Measurements from ENCODE around the gene STRN3.
"Not testable (repeated sequence)": the region's sequence is repeated elsewhere in the genome, so short reads cannot be mapped to it uniquely, and the experiment has no call there.

The STRN3 gene, protein sequence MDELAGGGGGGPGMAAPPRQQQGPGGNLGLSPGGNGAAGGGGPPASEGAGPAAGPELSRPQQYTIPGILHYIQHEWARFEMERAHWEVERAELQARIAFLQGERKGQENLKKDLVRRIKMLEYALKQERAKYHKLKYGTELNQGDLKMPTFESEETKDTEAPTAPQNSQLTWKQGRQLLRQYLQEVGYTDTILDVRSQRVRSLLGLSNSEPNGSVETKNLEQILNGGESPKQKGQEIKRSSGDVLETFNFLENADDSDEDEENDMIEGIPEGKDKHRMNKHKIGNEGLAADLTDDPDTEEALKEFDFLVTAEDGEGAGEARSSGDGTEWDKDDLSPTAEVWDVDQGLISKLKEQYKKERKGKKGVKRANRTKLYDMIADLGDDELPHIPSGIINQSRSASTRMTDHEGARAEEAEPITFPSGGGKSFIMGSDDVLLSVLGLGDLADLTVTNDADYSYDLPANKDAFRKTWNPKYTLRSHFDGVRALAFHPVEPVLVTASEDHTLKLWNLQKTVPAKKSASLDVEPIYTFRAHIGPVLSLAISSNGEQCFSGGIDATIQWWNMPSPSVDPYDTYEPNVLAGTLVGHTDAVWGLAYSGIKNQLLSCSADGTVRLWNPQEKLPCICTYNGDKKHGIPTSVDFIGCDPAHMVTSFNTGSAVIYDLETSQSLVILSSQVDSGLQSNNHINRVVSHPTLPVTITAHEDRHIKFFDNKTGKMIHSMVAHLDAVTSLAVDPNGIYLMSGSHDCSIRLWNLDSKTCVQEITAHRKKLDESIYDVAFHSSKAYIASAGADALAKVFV

DNA sequence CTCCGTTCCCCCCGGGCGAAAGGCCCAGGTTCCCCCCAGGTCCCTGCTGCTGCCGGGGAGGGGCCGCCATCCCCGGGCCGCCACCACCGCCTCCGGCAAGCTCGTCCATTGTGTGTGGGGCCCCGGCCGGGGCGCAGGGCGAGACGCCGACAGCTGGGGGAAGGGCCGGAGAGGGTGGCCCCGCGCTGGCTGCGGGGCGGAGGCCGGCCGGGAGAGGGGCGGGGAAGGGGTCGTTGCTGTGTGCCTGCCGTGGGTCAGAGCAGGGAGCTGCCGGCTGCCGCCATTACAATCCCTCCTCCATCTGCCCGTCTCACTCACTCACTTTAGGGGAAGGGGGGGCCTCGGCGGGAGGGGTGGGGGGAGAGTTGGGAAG, at the start of gene STRN3:
Gene STRN3, minus strand, starts transcription at position 303 of the 373 bp plus-strand sequence. Its CDS starts 194 bp downstream, at position 109.
- no peak for DNase-seq

DNA sequence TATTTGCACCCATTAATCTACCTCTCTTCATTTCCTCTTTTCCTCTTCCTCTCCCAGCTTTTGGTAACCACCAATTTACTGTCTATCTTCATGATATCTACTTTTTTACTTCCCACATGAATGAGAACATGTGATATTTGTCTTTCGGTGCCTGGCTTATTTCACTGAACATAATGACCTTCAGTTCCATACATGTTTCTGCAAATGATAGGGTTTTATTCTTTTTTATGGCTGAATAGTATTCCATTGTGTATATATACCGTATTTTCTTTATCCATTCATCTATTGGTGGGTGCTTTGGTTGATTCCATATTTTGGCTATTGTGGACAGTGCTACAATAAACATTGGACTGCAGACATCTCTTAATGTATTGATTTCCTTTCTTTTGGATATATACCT, 49.0 kb upstream of the STRN3 start:
- DNase-seq, result no peak

DNA sequence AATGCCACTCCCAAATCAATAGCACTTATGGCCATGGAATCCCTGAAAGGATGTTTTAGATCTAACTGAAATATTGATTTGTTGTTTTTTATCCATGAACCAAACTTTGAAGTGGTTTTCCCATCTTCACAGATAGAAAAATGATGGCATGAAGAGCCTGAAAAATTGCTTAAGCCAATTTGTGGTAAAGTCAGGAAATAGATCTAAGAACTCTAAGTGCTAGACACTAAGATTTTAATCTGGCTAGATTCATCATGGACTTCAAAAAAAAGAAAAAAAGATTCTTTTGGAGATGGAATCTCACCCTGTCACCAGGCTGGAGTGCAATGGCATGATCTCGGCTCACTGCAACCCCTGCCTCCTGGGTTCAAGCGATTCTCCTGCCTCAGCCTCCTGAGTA, 45.0 kb upstream of the STRN3 start:
- DNase-seq, result no peak

DNA sequence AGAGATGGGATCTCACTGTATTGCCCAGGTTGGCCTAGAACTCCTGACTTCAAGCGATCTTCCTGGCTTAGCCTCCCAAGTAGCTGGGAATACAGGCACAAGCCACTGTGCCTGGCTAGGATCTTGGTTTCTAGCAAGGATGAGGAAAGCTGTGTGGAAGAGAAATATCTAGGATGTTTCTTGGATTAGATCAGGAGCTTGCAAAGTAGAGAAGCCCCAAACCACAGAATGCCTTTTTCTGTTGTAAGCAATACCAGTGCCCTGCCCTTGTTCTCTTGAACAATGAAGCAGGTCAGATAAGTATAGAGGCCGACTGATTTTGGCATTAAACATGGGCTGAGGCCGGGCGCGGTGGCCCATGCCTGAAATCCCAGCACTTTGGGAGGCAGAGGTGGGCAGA, 44.3 kb upstream of the STRN3 start:
- DNase-seq, result no peak

DNA sequence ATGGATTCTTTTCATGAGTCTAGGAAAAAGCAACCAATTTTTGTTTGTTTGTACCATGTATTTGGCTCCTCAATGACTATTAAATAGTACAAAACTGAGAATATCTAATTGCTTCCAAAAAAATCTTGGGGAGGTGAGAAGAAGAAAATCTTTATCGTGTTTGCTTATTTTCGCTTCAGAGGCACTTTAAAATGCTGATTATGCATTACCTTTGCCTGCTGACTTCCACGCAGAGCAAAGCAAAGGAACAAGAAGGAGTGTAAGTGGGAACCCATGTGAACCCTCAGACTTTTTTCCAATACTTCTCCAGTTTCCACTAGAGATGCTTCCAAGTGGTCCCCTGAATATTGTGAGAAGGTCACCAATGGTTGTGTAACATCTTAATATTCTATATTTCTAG, 43.2 kb upstream of the STRN3 start:
- DNase-seq, result no peak

DNA sequence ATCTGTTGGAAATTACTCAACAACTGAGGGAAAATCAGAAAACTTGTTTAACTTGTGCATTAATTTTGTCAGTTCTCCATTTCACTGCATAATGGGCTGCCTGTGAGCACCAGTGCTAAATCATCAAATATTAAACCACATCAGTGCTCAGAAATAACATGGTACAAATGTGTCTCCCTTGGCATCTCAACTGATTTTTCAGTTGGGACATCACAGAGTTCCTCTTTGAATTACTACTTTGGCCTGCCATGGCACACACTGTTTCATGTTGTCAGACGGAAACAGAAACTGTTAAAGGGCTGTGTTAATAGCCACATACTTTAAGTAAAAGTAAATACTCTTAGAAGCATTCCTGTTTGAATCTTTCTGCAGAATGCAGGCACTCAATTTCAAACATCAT, 42.1 kb upstream of the STRN3 start:
- DNase-seq, result no peak

DNA sequence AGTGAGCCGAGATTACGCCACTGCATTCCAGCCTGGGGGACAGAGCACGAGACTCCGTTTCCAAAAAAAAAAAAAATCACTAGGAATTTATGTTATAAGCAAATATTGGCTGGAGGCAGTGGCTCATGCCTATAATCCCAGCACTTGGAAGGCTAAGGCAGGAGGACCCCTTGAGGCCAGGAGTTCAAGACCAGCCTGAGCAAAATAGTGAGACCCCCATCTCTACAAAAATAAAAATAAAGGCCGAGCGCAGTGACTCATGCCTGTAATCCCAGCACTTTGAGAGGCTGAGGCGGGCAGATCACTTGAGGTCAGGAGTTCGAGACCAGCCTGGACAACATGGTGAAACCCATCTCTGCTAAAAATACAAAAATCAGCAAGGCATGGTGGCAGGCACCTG, 36.7 kb upstream of the STRN3 start:
- DNase-seq, result not testable (repeated sequence)

DNA sequence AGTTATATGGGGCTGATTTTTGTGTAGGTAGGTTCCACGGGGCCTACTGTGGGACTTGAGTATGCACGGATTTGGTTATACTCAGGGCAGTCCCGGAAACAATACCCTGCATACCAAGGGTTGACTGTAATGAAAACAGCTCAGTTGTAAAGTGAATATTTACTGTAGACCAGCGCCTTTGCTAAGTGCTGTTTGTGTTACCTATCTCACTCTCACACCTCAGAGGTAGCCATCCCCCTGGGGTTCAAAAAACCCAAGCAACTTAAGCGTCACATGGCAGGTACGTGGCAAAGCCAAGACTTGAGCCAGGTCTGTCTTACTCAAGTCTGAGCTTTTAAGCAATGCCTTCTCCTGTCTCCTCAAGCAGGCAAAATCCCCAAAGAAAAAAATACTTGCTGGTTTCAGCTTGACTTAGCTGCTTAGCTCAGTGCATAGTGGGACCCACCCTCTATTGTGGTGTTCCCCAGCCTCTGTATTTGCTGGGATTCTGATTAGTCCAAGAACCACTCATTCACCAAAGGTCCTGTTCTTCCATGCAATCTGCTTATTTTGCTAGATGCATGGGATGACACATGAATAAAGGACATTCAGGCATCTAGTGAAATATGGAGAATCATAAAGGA, 34.2 kb upstream of the STRN3 start:
- no peak for DNase-seq

DNA sequence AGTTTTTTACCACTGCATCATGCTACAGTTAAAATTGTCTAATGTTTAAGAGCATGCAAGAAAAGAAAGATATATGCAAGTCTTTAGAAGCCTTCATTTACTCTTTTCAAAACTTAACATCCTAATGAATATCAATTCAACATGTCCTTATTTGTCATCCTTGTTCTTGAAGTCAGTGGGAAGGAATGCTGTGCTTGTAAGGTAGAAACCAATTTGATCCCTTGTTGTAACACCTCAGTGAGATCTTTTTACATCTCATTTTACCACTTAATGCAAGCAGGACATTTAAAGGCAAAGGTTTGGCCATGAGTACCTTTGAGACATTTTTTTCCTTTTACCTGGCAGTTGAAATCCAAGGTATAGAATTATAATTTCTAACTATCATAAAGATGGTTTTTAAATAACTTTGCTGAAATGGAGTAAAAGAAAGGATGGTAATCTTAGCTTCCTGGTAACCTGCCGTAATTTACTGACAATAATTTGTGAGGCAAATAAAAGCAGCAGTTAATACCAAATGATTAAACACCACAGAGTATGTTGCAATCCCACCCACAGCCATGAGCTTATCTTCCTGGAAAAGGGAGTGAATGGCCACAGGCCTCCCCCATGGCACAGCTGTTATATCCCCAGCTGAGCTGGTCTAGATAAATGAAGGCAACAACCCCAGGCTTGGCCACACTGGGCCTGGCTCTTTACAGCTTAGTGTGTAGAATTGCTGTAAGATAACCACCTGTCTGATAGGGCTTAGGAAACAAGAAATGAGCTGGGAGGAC, 33.2 kb upstream of the STRN3 start:
- DNase-seq, result no peak

DNA sequence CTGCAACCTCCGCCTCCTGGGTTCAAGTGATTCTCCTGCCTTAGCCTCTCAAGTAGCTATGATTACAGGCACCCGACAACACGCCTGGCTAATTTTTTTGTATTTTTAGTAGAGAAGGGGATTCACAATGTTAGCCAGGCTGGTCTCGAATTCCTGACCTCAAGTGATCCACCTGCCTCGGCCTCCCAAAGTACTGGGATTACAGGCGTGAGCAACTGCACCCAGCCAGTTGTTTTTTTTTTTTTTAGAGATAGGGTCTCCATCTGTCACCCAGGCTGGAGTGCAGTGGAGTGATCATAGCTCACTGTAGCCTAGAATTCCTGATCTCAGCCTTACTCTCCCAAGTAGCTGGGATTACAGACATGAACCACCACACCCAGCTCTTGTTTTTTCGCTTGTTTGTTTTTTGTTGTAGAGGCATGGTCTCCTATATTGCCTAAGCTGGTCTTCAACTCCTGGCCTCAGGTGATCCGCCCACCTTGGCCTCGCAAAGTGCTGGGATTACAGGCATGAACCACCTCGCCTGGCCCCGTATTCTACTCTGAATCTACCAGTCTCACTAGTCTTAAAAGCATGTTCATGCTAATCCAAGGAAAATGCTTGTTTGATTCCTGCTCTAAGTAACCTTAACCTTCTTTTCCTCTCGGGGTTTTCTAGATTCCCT, 31.7 kb upstream of the STRN3 start:
- DNase-seq, result no peak

DNA sequence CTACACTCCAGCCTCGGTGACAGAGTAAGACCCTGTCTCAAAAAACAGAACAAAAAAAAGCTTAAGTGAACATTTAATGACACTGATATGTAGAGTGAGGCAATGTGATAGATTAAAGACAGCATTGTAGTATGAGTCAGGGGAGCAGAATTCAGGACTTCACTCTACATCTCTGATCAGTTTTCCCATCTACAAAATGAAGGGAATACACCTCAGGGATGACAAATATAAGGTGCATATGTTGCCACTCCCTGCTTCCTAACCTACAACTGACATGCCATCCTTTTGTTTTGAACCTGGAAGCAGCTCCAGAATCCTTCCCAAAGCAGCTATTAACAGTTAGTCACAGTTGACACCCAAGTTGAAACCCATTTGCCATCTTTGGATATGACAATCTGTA, 30.9 kb upstream of the STRN3 start:
- no peak for DNase-seq

DNA sequence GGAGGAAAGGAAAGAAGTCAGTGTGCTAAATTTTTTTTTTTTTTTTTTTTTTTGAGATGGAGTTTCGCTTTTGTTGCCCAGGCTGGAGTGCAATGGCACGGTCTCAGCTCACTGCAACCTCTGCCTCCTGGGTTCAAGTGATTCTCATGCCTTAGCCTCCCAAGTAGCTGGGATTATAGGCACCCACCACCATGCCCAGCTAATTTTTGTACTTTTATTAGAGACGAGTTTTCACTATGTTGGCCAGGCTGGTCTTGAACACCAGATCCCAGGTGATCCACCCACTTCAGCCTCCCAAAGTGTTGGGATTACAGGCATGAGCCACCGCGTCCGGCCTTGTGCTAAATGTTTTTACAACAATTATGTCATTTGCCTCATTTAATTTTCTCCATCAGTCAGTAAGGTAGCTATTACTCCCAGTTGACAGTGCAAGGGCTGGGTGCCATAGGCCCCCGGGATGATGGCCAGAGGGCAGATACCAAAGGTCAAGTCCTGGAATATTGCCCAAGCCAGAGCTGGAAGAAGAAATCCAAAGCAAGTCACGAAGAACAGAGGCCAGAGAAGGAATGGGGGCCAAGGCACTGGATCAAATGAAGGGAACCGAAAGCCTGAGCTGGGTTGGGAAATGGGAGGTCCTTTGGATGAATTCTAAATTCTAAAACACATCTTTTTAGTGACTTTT, 26.9 kb upstream of the STRN3 start:
- DNase-seq, result not testable (repeated sequence)

DNA sequence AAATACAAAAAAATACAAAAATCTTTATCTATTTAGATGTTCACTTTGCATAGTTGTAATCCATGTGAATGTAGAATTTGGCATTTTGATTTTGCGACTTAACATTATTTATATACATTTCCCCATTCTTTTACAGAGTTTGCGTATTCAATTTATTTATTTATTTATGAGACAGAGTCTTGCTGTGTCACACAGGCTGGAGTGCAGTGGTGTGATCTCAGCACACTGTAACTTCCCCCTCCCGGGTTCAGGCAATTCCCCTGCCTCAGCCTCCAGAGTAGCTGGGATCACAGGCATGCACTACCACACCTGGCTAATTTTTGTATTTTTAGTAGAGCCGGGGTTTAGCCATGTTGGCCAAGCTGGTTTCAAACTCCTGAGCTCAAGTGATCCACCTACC, 25.3 kb upstream of the STRN3 start:
- DNase-seq, result no peak

DNA sequence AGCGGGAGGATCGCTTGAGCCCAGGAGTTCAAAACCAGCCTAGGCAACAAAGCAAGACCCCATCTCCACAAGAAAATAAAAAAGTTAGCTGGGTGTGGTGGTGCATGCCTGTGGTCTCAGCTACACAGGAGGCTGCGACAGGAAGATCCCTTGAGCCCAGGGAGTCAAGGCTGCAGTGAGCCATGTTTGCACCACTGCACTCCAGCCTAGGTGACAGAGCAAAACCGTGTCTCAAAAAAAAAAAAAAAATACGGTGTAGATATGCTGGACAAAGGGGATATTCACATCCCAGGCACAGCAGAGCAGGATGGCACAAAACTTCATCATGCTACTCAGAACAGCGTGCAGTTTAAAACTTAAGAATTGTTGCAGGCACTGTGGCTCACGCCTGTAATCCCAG, 24.8 kb upstream of the STRN3 start:
- no peak for DNase-seq

DNA sequence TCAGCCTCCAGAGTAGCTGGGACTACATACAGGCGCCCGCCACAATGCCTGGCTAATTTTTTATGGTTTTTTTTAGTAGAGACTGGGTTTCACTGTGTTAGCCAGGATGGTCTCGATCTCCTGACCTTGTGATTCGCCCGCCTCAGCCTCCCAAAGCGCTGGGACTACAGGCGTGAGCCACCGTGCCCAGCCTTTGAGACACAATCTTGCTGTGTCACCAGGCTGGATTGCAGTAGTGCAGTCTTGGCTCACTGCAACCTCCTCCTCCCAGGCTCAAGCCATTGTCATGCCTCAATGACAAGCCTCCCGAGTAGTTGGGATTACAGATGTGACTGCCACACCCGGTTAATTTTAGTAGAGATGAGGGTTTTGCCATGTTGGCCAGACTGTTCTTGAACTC, 21.3 kb upstream of the STRN3 start:
- no peak for DNase-seq

DNA sequence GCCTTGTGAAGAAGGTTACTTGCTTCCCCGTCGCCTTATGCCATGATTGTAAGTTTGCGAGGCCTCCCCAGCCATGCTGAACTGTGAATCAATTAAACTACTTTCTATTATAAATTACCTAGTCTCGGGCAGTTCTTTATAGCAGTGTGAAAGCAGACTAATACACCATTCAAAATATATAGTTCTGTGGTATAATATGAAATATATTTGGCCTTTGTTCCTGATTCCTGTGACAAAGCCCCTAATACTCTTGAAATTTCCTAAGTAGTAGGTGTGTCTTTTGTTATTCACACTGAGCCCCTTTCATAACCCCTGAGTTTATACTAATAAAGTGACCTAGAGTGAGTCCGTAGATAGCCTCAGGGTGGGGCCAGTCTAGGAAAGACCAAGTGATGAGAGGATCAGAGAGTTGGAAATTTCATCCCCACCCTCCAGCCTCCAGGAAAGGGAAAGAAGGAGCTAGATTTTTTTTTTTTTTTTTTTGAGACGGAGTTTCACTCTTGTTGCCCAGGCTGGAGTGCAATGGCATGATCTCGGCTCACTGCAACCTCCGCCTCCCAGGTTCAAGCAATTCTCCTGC, 19.4 kb upstream of the STRN3 start:
- DNase-seq, result no peak

DNA sequence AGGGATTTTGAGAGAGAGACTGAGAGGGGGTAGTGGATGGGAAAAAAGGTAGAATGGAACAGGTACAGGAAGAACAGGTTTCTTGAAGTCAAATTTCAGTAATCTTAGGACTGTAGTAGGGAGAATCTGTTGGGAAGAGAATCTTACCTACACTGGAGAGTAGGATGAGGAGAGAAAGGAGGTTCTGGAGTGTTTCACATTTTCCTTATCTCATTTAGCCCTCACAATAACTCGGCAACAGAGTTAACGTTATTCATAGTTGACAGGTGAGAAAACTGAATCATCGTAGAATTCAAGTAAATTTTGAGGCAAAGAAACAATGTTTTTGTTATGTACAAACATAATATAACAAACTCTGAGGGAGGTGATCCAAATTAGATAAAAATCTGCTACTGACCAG, 17.2 kb upstream of the STRN3 start:
- no peak for DNase-seq

DNA sequence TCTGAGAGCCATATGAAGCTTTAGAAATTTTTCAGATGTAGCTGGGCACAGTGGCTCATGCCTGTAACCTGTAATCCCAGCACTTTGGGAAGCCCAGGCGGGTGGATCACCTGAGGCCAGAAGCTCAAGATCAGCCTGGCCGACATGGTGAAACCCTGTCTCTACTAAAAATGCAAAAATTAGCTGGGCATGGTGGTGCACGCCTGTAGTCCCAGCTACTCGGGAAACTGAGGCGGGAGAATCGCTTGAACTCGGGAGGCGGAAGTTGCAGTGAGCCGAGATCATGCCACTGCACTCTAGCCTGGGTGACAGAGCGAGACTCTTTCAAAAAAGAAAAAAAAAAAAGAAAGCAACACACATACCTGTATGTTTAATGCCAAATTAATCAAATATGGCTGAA, 16.7 kb upstream of the STRN3 start:
- DNase-seq, result not testable (repeated sequence)

DNA sequence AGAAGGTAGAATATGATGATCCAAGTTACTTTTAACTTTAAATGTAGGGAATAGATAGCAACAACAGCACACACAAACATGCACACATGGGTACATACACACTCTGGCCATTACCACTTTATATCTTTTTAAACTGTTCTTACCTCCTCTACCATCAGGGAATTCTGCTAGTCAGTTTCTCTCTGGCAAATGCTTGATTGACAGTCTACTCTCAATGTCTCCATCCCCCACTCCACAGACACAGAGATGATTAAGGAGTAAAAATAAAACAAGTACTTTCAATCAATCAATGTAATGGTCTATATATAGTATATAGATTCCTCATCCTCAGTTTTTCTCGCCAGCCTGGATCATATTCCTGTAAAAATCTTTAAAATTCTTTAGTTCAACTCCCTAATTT, 16.1 kb upstream of the STRN3 start:
- DNase-seq, result no peak

DNA sequence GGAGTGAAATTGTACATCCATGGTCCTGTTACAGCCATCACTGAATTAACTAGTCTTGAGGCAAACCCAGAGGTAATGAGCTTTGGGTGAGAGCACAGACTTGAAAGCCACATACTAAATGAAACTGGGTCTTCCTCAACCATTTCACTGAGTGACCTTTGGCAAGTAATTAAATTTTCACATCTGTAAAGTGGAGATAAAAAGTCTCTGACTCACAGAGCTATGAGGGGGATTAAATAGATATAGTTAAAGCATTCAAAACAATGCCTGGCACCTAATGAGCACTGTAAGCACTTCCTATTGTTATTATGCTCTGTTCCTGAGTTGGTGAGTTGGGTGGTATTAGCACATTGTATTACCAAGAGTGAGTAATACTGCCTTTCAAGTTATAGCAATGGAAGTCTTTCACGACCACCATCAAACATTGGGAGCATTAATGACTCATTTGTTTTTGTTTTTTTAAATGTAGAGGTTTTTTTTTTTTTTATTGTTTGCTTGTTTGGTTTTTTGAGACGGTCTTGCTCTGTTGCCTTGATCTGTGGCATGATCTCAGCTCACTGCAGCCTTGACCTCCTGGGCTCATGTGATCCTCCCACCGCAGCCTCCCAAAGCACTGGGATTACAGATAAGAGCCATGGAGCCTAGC, 12.5 kb upstream of the STRN3 start:
- no peak for DNase-seq

DNA sequence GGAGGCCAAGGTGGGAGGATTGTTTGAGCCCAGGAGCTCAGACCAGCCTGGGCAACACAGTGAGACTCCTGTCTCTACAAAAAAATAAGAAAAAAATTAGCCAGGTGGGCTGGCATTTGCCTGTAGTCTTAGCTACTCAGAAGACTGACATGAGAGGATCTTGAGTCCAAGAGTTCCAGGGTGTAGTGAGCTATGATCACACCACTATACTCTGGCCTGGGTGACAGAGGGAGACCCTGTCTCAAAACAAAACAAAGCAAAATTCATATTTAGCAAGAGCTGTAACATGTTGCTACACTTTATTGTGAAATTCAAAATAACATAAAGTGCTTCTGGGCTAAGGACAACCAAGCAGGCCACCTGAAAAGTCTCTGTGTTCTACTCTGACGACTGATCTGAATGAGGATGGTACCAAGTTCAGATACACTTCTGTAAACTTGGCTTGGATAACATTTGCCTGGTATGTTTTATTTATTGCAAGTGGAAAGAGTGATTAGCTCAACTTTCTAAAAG, 11.6 kb upstream of the STRN3 start:
- DNase-seq, result no peak
